PC-3 (cell line): ENCODE data around the gene HLTF. TPM values are rescaled to one million over a fixed set of nuclear protein-coding genes. Genes with fewer than 3 reads are reported as not detected.

ENCODE experiments used
- ATAC-seq: fragments of 200-7000 bp; cut with Tn5 transposase; 2 replicates; pipeline ENCODE4 v1.9.1; 2020; ENCODE audit warnings: mild to moderate bottlenecking, moderate library complexity
- BruUV-seq: library from RNA; stranded (reverse); fragments of 400-500 nt; replicated peaks from 2 replicates; lab custom pipeline; 2021; lab: Mats Ljungman, UMichigan
- CTCF ChIA-PET: fragments of 300-600 bp; sonication (Branson Sonifier 250); formaldehyde crosslinking; loops from one replicate; lab custom pipeline; 2022; ENCODE audit warnings: antibody characterized with exemption; lab: Charles Lee
- POLR2A ChIA-PET: fragments of 300-600 bp; sonication (Branson Sonifier 250); formaldehyde crosslinking; loops from one replicate; lab custom pipeline; 2022; ENCODE audit warnings: antibody characterized with exemption; ENCODE audit not compliant: unreplicated experiment; lab: Charles Lee
- DNase-seq: peaks from one replicate; pipeline ENCODE4 v3.0.0-alpha.2; 2015
- H2AFZ ChIP-seq: fragments of 300-600 bp; sonication (generic); 2 replicates; pipeline ENCODE4 v1.6.0; 2016; ENCODE audit warnings: antibody characterized with exemption, low read length
- H3F3A ChIP-seq: fragments of 300-600 bp; sonication (generic); one replicate; pipeline ENCODE4 v1.6.0; 2017; ENCODE audit warnings: antibody characterized with exemption, low read length, control low read depth, mild to moderate bottlenecking; ENCODE audit not compliant: unreplicated experiment
- H3K27ac ChIP-seq: fragments of 300-600 bp; sonication (generic); 2 replicates; pipeline ENCODE4 v1.5.1; 2016; ENCODE audit warnings: mild to moderate bottlenecking, low read length
- H3K27me3 ChIP-seq: fragments of 300-600 bp; sonication (generic); 2 replicates; pipeline ENCODE4 v1.6.1; 2016; ENCODE audit warnings: low read length, mixed read lengths
- H3K36me3 ChIP-seq: fragments of 300-600 bp; sonication (generic); 2 replicates; pipeline ENCODE4 v1.6.1; 2016; ENCODE audit warnings: low read depth, mixed run types, low read length, mixed read lengths
- H3K4me1 ChIP-seq: fragments of 300-600 bp; sonication (generic); 2 replicates; pipeline ENCODE4 v1.5.1; 2016; ENCODE audit warnings: low read length; ENCODE audit not compliant: insufficient read depth
- H3K4me2 ChIP-seq: fragments of 300-600 bp; sonication (generic); 2 replicates; pipeline ENCODE4 v1.6.0; 2016; ENCODE audit warnings: low read length
- H3K4me3 ChIP-seq: fragments of 300-600 bp; sonication (generic); 2 replicates; pipeline ENCODE4 v1.5.1; 2016; ENCODE audit warnings: mild to moderate bottlenecking, low read length, mixed read lengths
- H3K79me2 ChIP-seq: fragments of 300-600 bp; sonication (generic); 2 replicates; pipeline ENCODE4 v1.6.1; 2017; ENCODE audit warnings: low read length, mixed read lengths
- H3K9ac ChIP-seq: fragments of 300-600 bp; sonication (generic); 2 replicates; pipeline ENCODE4 v1.6.0; 2016; ENCODE audit warnings: mild to moderate bottlenecking, low read length
- H3K9me2 ChIP-seq: fragments of 300-600 bp; sonication (generic); replicated peaks from 2 replicates; pipeline ENCODE4 v1.6.1; 2016; ENCODE audit warnings: mixed run types, low read length, mixed read lengths
- H3K9me3 ChIP-seq: fragments of 300-600 bp; sonication (generic); 2 replicates; pipeline ENCODE4 v1.6.1; 2016; ENCODE audit warnings: low read length, mixed read lengths
- H4K20me1 ChIP-seq: fragments of 300-600 bp; sonication (generic); 2 replicates; pipeline ENCODE4 v1.6.1; 2016; ENCODE audit warnings: low read length, mixed read lengths
- EZH2 ChIP-seq: fragments of 300-600 bp; sonication (generic); IDR thresholded peaks from one replicate; pipeline ENCODE4 v1.6.1; 2017; ENCODE audit warnings: antibody characterized with exemption, mild to moderate bottlenecking, low read length; ENCODE audit not compliant: unreplicated experiment
- EZH2phosphoT487 ChIP-seq: fragments of 300-600 bp; sonication (generic); IDR thresholded peaks from 2 replicates; pipeline ENCODE4 v1.6.1; 2018; ENCODE audit warnings: mild to moderate bottlenecking, antibody characterized with exemption, low read length, borderline replicate concordance
- intact Hi-C: fragments of 100-400 bp; cut with micrococcal nuclease; formaldehyde crosslinking; loops from 2 replicates; pipeline ENCODE4 v1.9.0; 2023
- total RNA-seq: library from RNA; depleted of rRNA; stranded (reverse); fragments of >200 nt; gene quantifications from 2 replicates; pipeline ENCODE4 v1.2.3, GENCODE V29; 2014
- TF ChIP-seq, protein P1 (sequence below): fragments of 300-600 bp; sonication (generic); conservative IDR thresholded peaks from 2 replicates; pipeline ENCODE4 v1.5.1; 2017; ENCODE audit warnings: antibody characterized with exemption, low read depth, mild to moderate bottlenecking, low read length

HLTF gene
- total RNA-seq, 1 experiment from 2014 or later: 43.3 TPM

DNA sequence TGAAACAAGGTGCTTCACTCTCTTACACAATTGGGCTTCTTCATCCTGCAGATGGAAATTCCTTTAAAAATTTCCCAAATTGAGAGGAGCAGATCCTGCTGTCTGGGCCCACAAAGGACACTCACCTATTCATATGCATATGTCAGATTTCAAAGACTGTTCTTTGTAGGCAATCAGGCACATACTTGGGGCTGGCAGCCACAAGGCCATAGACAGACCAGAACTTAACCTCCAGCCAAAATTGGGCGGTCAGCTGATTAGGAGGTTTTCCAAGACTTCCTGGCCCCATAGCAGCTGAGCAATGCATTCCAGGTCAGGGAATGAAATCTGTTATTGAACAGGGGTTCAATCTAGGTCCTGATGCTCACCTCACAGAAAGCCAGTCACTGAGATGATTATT lies 28.1 kb upstream of the HLTF start:
- no peak overlapping the region for H3K27ac ChIP-seq
- H3K4me2 ChIP-seq: no peak overlapping the region
- no peaks in the 10 kb centered on the region for H3K36me3 ChIP-seq
- DNase-seq (no peak), ATAC-seq (no peak)
- H3K4me1 ChIP-seq: no peaks in the 10 kb centered on the region
- H4K20me1 ChIP-seq: no peaks in the 10 kb centered on the region
- ChIA-PET CTCF (no interaction called here), POLR2A (no interaction called here)
- H3K27me3 ChIP-seq: no peaks in the 10 kb centered on the region
- H3K9ac ChIP-seq: no peak overlapping the region
- BruUV-seq: no TSS peak
- no peak overlapping the region for H2AFZ ChIP-seq
- H3F3A ChIP-seq: no peaks in the 10 kb centered on the region
- intact Hi-C loops: no loop called here
- H3K4me3 ChIP-seq: no peak overlapping the region
- H3K9me2 ChIP-seq: no peaks in the 10 kb centered on the region
- no peaks in the 10 kb centered on the region for H3K9me3 ChIP-seq
- H3K79me2 ChIP-seq: no peaks in the 10 kb centered on the region
- TF ChIP-seq EZH2phosphoT487: no peak

DNA sequence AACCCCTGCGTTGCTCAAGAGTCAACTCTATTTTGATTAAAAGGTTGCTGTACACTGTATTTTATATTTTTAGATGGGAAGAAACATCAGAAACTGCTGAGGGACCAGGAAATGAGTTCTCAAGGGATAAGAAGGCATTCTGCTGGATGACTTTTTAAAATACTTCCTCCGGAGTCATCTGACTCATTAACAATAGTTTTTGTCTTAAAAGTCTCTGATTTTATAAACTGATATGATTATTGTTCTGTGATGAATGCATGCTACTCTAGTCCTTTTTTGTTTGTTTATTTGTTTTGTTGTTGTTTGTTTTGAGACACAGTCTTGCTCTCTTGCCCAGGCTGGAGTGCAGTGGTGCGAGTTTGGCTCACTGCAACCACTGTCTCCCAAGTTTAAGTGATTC lies 18.2 kb upstream of the HLTF start:
- no peaks in the 10 kb centered on the region for H3F3A ChIP-seq
- DNase-seq: no peak
- H3K27ac ChIP-seq: no peak overlapping the region
- TF ChIP-seq, protein P1, sequence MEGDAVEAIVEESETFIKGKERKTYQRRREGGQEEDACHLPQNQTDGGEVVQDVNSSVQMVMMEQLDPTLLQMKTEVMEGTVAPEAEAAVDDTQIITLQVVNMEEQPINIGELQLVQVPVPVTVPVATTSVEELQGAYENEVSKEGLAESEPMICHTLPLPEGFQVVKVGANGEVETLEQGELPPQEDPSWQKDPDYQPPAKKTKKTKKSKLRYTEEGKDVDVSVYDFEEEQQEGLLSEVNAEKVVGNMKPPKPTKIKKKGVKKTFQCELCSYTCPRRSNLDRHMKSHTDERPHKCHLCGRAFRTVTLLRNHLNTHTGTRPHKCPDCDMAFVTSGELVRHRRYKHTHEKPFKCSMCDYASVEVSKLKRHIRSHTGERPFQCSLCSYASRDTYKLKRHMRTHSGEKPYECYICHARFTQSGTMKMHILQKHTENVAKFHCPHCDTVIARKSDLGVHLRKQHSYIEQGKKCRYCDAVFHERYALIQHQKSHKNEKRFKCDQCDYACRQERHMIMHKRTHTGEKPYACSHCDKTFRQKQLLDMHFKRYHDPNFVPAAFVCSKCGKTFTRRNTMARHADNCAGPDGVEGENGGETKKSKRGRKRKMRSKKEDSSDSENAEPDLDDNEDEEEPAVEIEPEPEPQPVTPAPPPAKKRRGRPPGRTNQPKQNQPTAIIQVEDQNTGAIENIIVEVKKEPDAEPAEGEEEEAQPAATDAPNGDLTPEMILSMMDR: no peak
- no peak for TF ChIP-seq EZH2
- no peak for TF ChIP-seq EZH2phosphoT487
- BruUV-seq: no TSS peak
- H3K79me2 ChIP-seq: no peaks in the 10 kb centered on the region
- H3K9me2 ChIP-seq: no peaks in the 10 kb centered on the region
- H4K20me1 ChIP-seq: no peaks in the 10 kb centered on the region
- no peak overlapping the region for H3K4me3 ChIP-seq
- no peaks in the 10 kb centered on the region for H3K9me3 ChIP-seq
- H3K4me1 ChIP-seq: no peaks in the 10 kb centered on the region
- POLR2A ChIA-PET: no interaction called here
- no peaks in the 10 kb centered on the region for H3K36me3 ChIP-seq
- no peak overlapping the region for H3K9ac ChIP-seq
- intact Hi-C loops: no loop called here
- CTCF ChIA-PET: no interaction called here
- ATAC-seq: no peak
- no peaks in the 10 kb centered on the region for H3K27me3 ChIP-seq
- no peak overlapping the region for H3K4me2 ChIP-seq
- H2AFZ ChIP-seq: no peak overlapping the region

DNA sequence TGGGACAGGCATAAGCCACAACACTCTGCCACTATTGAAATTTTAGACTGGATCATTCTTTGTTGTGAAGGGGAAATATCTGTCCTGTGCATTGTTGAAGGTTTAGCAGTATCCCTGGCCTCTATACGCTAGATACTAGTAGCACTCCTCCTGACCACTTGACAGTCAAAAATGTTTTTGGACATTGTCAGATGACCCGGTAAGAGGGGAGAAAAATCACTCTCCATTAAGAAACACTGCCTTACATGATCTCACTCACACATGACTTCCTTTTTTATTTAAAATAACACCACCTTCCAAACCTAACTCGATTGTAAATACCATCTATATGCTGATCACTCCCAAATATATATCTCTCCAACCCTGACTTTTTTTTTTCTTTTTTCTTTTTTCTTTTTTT lies 15.3 kb upstream of the HLTF start:
- Histone ChIP-seq H3K9ac (no peak overlapping the region), H3K79me2 (no peaks in the 10 kb centered on the region), H3K27ac (no peak overlapping the region), H3F3A (no peaks in the 10 kb centered on the region), H3K27me3 (no peaks in the 10 kb centered on the region), H3K4me3 (no peak overlapping the region), H3K4me2 (no peak overlapping the region), H3K36me3 (no peaks in the 10 kb centered on the region), H3K9me3 (no peaks in the 10 kb centered on the region), H3K9me2 (no peaks in the 10 kb centered on the region), H4K20me1 (no peaks in the 10 kb centered on the region), H3K4me1 (no peaks in the 10 kb centered on the region), H2AFZ (no peak overlapping the region)
- ATAC-seq (no peak), DNase-seq (no peak)
- ChIA-PET CTCF (no interaction called here), POLR2A (no interaction called here)
- BruUV-seq: no TSS peak
- intact Hi-C loops: no loop called here
- TF ChIP-seq, protein P1: no peak
- TF ChIP-seq EZH2phosphoT487 (no peak), EZH2 (no peak)
